B cell (primary cell): ENCODE results near the gene TRIM24. TPM values are rescaled to one million over a fixed set of nuclear protein-coding genes. Genes with fewer than 3 reads are reported as not detected.

Source experiments
- ATAC-seq: fragments of 200-7000 bp; cut with Tn5 transposase; one replicate; pipeline ENCODE4 v1.10.0; 2021; ENCODE audit warnings: low read depth, mild to moderate bottlenecking, moderate number of reproducible peaks, moderate library complexity
- CTCF ChIA-PET: fragments of 350-600 bp; sonication (Branson Sonifier 250); formaldehyde crosslinking; loops from one replicate; lab custom pipeline; 2021; ENCODE audit warnings: antibody characterized with exemption, inconsistent platforms; lab: Charles Lee
- POLR2A ChIA-PET: fragments of 350-600 bp; sonication (Branson Sonifier 250); formaldehyde crosslinking; loops from one replicate; lab custom pipeline; 2021; ENCODE audit warnings: antibody characterized with exemption; lab: Charles Lee
- DNase-seq: peaks from one replicate; pipeline ENCODE4 v3.0.0; 2013
- H2AFZ ChIP-seq: 2 replicates; pipeline ENCODE4 v1.6.1; 2012; ENCODE audit warnings: mild to moderate bottlenecking, low read depth, low read length; ENCODE audit not compliant: insufficient read depth, poor library complexity, severe bottlenecking
- H3K27ac ChIP-seq, 2 donors: 1 replicate in 1 of 2; 2 replicates in 1 of 2; pipeline ENCODE4 v1.5.1; 2012 to 2013; ENCODE audit warnings: low read length in 2 of 2, mild to moderate bottlenecking in 2 of 2, moderate library complexity in 1 of 2
- H3K27me3 ChIP-seq, 4 experiments: fragments of 200-600 bp in 1 of 4; sonication (generic) in 1 of 4; replicated peaks in 1 of 4; 1 replicate in 2 of 4; 2 replicates in 2 of 4; pipeline versions ENCODE4 v1.6.1 to v1.7.0; 2013 to 2016; ENCODE audit warnings: low read length in 3 of 4, mild to moderate bottlenecking in 2 of 4, mixed read lengths in 1 of 4, moderate library complexity in 1 of 4; ENCODE audit not compliant: insufficient read depth in 4 of 4, control insufficient read depth in 3 of 4; ENCODE audit errors: control extremely low read depth in 1 of 4
- H3K36me3 ChIP-seq, 2 experiments: replicated peaks in 1 of 2; 1 replicate in 1 of 2; 2 replicates in 1 of 2; pipeline versions ENCODE4 v1.6.1 to v1.7.1; 2013; ENCODE audit warnings: low read length in 1 of 2; ENCODE audit not compliant: insufficient read depth in 2 of 2, control insufficient read depth in 1 of 2; ENCODE audit errors: control extremely low read depth in 1 of 2, extremely low read depth in 1 of 2
- H3K4me1 ChIP-seq, 2 donors: fragments of 200-600 bp in 1 of 2; sonication (generic) in 1 of 2; 1 replicate in 1 of 2; 2 replicates in 1 of 2; pipeline versions ENCODE4 v1.5.1 to v1.6.1; 2013 to 2017; ENCODE audit warnings: low read length in 2 of 2; ENCODE audit not compliant: control insufficient read depth in 2 of 2, insufficient read depth in 2 of 2
- H3K4me2 ChIP-seq: replicated peaks from 2 replicates; pipeline ENCODE3; 2012; ENCODE audit warnings: mild to moderate bottlenecking, low read depth, low read length; ENCODE audit not compliant: poor library complexity, severe bottlenecking
- H3K4me3 ChIP-seq, 5 experiments: fragments of 200-600 bp in 1 of 5; sonication (generic) in 1 of 5; 1 replicate in 3 of 5; 2 replicates in 2 of 5; pipeline versions ENCODE4 v1.5.1 to v1.7.0; 2011 to 2016; ENCODE audit warnings: low read length in 4 of 5, mild to moderate bottlenecking in 4 of 5, low read depth in 2 of 5, control low read depth in 1 of 5, moderate library complexity in 1 of 5; ENCODE audit not compliant: insufficient read depth in 1 of 5; ENCODE audit errors: control extremely low read depth in 1 of 5, extremely low read depth in 1 of 5
- H3K79me2 ChIP-seq: fragments of 200-600 bp; sonication (generic); one replicate; pipeline ENCODE4 v1.6.0; 2016; ENCODE audit warnings: low read length; ENCODE audit not compliant: control insufficient read depth, insufficient read depth
- H3K9ac ChIP-seq: fragments of 200-600 bp; sonication (generic); 2 replicates; pipeline ENCODE4 v1.6.1; 2017; ENCODE audit warnings: mild to moderate bottlenecking, low read length, moderate library complexity
- H3K9me3 ChIP-seq, 3 donors: one replicate each; pipeline versions ENCODE4 v1.6.1 to v1.7.1; 2013; ENCODE audit warnings: low read length in 2 of 3; ENCODE audit not compliant: control insufficient read depth in 2 of 3, insufficient read depth in 1 of 3; ENCODE audit errors: control extremely low read depth in 1 of 3
- H4K20me1 ChIP-seq: 2 replicates; pipeline ENCODE4 v1.6.0; 2012; ENCODE audit warnings: mild to moderate bottlenecking, low read length; ENCODE audit not compliant: insufficient read depth, control insufficient read depth, poor library complexity, severe bottlenecking
- H3K27ac Mint-ChIP-seq: one replicate; pipeline ENCODE4 v1.8.0; 2021; ENCODE audit warnings: mixed read lengths
- H3K27me3 Mint-ChIP-seq: one replicate; pipeline ENCODE4 v1.8.0; 2021; ENCODE audit warnings: mixed read lengths
- H3K4me1 Mint-ChIP-seq: one replicate; pipeline ENCODE4 v1.8.0; 2021; ENCODE audit warnings: mixed read lengths
- H3K4me3 Mint-ChIP-seq: one replicate; pipeline ENCODE4 v1.8.0; 2021; ENCODE audit warnings: mixed read lengths
- H3K9me3 Mint-ChIP-seq: one replicate; pipeline ENCODE4 v1.8.0; 2022; ENCODE audit warnings: mixed read lengths; ENCODE audit not compliant: insufficient read depth
- CTCF ChIP-seq: fragments of 200-600 bp; IDR thresholded peaks from one replicate; pipeline ENCODE4 v1.8.0; 2022; ENCODE audit warnings: antibody characterized with exemption, mild to moderate bottlenecking
- EZH2 ChIP-seq: IDR thresholded peaks from 2 replicates; pipeline ENCODE4 v1.6.1; 2012; ENCODE audit warnings: borderline replicate concordance, low read depth, mild to moderate bottlenecking, moderate library complexity, low read length; ENCODE audit not compliant: insufficient read depth, poor library complexity, severe bottlenecking
- WGBS: methylation state at CpG from one replicate; pipeline ENCODE4 v1.1.5; 2013; ENCODE audit warnings: missing lambda C conversion rate; ENCODE audit not compliant: insufficient coverage; 5-methylcytosine and 5-hydroxymethylcytosine counted together
- intact Hi-C: fragments of 100-400 bp; cut with micrococcal nuclease; formaldehyde crosslinking; loops from one replicate; pipeline ENCODE4 v1.10.0; 2022
- polyA plus RNA-seq: library from polyadenylated mRNA; depleted of rRNA; stranded (reverse); fragments of >200 nt; gene quantifications from 2 replicates; pipeline ENCODE4 v1.2.3, GENCODE V29; 2012
- total RNA-seq, 2 donors: library from RNA; stranded (reverse); fragments of 120-200 nt in 1 of 2; gene quantifications; 1 replicate in 1 of 2; 2 replicates in 1 of 2; pipeline versions ENCODE4 v1.2.3 to v1.2.4, GENCODE V29; 2013 to 2022

TRIM24 gene
- total and polyA plus RNA-seq, 2 donors (not counting 1 experiment from before 2014, with no cell fraction given) = 3.7 to 18.7 TPM

GRCh38 chr7:138581065-138581464 is 121.0 kb downstream of the TRIM24 start:
- Mint-ChIP-seq H3K4me3 (no peak overlapping the region), H3K9me3 (no peaks in the 10 kb centered on the region), H3K4me1 (no peaks in the 10 kb centered on the region), H3K27me3 (no peaks in the 10 kb centered on the region), H3K27ac (no peak overlapping the region)
- no peaks in the 10 kb centered on the region for H3K79me2 ChIP-seq
- peaks cover 8 to 31% of the 10 kb centered on the region in 2 experiments for H3K36me3 ChIP-seq
- no peak for ATAC-seq
- no peaks in the 10 kb centered on the region for H3K4me1 ChIP-seq
- no peaks in the 10 kb centered on the region for H4K20me1 ChIP-seq
- intact Hi-C loops = loop anchor here (10.0 kb wide), 1 partner anchor 74 kb away; no protein-coding TSS in a partner anchor
- H3K9me3 ChIP-seq = no peaks in the 10 kb centered on the region
- no peak for DNase-seq
- H3K27ac ChIP-seq = no peak overlapping the region
- no peak overlapping the region for H2AFZ ChIP-seq
- TF ChIP-seq EZH2 = no peak
- TF ChIP-seq CTCF = no peak
- H3K9ac ChIP-seq = no peak overlapping the region
- 100% methylated on average over 1 of the region's 4 CpGs for WGBS
- H3K4me3 ChIP-seq = no peak overlapping the region
- CTCF ChIA-PET = interaction anchor here (0.6 kb wide), 1 partner anchor 13 kb away, joined by 3 read pairs; no protein-coding TSS in a partner anchor
- POLR2A ChIA-PET = no interaction called here
- no peak overlapping the region for H3K4me2 ChIP-seq
- H3K27me3 ChIP-seq = no peaks in the 10 kb centered on the region

- TF ChIP-seq EZH2 = no peak
- TF ChIP-seq CTCF = no peak
- no peaks in the 10 kb centered on the region for H3K4me1 ChIP-seq
- H3K9ac ChIP-seq = no peak overlapping the region
- H3K36me3 ChIP-seq = peaks cover 10 to 27% of the 10 kb centered on the region in 2 experiments
- CTCF ChIA-PET = no interaction called here
- no peak overlapping the region for H3K4me2 ChIP-seq
- H3K27me3 ChIP-seq = no peaks in the 10 kb centered on the region
- H2AFZ ChIP-seq = no peak overlapping the region
- H3K4me3 ChIP-seq = no peak overlapping the region
- H3K27me3 Mint-ChIP-seq = no peaks in the 10 kb centered on the region
- H3K27ac Mint-ChIP-seq = no peak overlapping the region
- no peaks in the 10 kb centered on the region for H3K9me3 Mint-ChIP-seq
- H3K4me1 Mint-ChIP-seq = no peaks in the 10 kb centered on the region
- POLR2A ChIA-PET = no interaction called here
- intact Hi-C loops = loop anchor here (10.0 kb wide), 1 partner anchor 71 kb away; no protein-coding TSS in a partner anchor
- no peak overlapping the region for H3K4me3 Mint-ChIP-seq
- H3K79me2 ChIP-seq = no peaks in the 10 kb centered on the region
- H3K27ac ChIP-seq = no peak overlapping the region
- no peaks in the 10 kb centered on the region for H3K9me3 ChIP-seq
- no peaks in the 10 kb centered on the region for H4K20me1 ChIP-seq
- ATAC-seq (no peak), DNase-seq (no peak)
Measured at GRCh38 chr7:138584283-138584682, 124.2 kb downstream of the TRIM24 start.
